Stomach (tissue), 9 donors: ENCODE measurements around the gene RNF39. TPM values are rescaled to one million over a fixed set of nuclear protein-coding genes. Genes with fewer than 3 reads are reported as not detected.

Experiments used
- DNase-seq, 2 donors: peaks; one replicate each; pipeline versions ENCODE4 v3.0.0 to v3.0.0-alpha.2; 2013 to 2019
- H3K27ac ChIP-seq, 5 donors: fragments of 200-600 bp in 4 of 5; sonication (generic) in 4 of 5; one replicate each; pipeline ENCODE4 v1.5.1; 2013 to 2019; ENCODE audit warnings: mild to moderate bottlenecking in 1 of 5, moderate library complexity in 1 of 5
- H3K27me3 ChIP-seq, 3 donors: fragments of 200-600 bp; sonication (generic); one replicate each; pipeline ENCODE4 v1.5.1; 2017 to 2019; ENCODE audit warnings: mixed run types in 1 of 3
- H3K36me3 ChIP-seq, 4 donors: fragments of 200-600 bp; sonication (generic); 1 replicate in 3 of 4; 2 replicates in 1 of 4; pipeline ENCODE4 v1.5.1; 2016 to 2019
- H3K4me1 ChIP-seq, 4 donors: fragments of 200-600 bp; sonication (generic); one replicate each; pipeline ENCODE4 v1.5.1; 2016 to 2019
- H3K4me3 ChIP-seq, 4 donors: fragments of 200-600 bp; sonication (generic) in 3 of 4; one replicate each; pipeline ENCODE4 v1.5.1; 2016 to 2019; ENCODE audit warnings: mild to moderate bottlenecking in 1 of 4
- H3K9me3 ChIP-seq, 4 donors: fragments of 200-600 bp; sonication (generic); one replicate each; pipeline ENCODE4 v1.5.1; 2016 to 2019
- EP300 ChIP-seq: sonication (generic); formaldehyde crosslinking; IDR thresholded peaks from one replicate; pipeline ENCODE4 v1.6.1; 2017; ENCODE audit warnings: antibody characterized with exemption
- POLR2A ChIP-seq, 4 donors: fragments of 450-650 bp; IDR thresholded peaks; one replicate each; pipeline ENCODE4 v1.6.1; 2016; ENCODE audit warnings: antibody characterized with exemption in 4 of 4, control low read depth in 2 of 4, mild to moderate bottlenecking in 1 of 4, moderate library complexity in 1 of 4
- POLR2AphosphoS5 ChIP-seq, 3 donors: sonication (generic); formaldehyde crosslinking; IDR thresholded peaks; one replicate each; pipeline ENCODE4 v1.6.1; 2016; ENCODE audit warnings: antibody characterized with exemption in 3 of 3
- WGBS, 5 donors: extraction: QIAGEN DNeasy Blood & Tissue Kit in 3 of 5; methylation state at CpG; one replicate each; pipeline versions ENCODE4 v1.1.5 to v1.1.7; 2013 to 2018; 5-methylcytosine and 5-hydroxymethylcytosine counted together
- intact Hi-C: fragments of 100-400 bp; cut with DNase I; formaldehyde crosslinking; loops from one replicate; pipeline ENCODE4 v1.15.1; 2023; ENCODE audit warnings: low total_unique reads
- polyA plus RNA-seq, 3 donors: library from polyadenylated mRNA; stranded (reverse); fragments of 200-250 nt; gene quantifications; one replicate each; pipeline ENCODE4 v1.2.3, GENCODE V29; 2013
- total RNA-seq, 5 donors: library from RNA; depleted of rRNA; stranded (reverse); fragments of >200 nt; gene quantifications; one replicate each; pipeline versions ENCODE4 v1.1.0 to v1.2.3, GENCODE V29; 2014 to 2016
- TF ChIP-seq, protein P1 (sequence below), 7 experiments: fragments of 450-650 bp in 4 of 7; fragments of 200-600 bp in 3 of 7; sonication (generic) in 3 of 7; IDR thresholded peaks; one replicate each; pipeline ENCODE4 v1.5.1; 2016 to 2019; ENCODE audit warnings: antibody characterized with exemption in 7 of 7, control low read depth in 2 of 7, mild to moderate bottlenecking in 1 of 7
- donor health status: healthy with polysubstance abuse.
- donor health status: Bipolar disorder and iron deficiency.
- donor health status: healthy.

Gene RNF39
- total and polyA plus RNA-seq, 8 donors, result 0.18 to 13.5 (median 3.3) TPM; not detected in 2

DNA sequence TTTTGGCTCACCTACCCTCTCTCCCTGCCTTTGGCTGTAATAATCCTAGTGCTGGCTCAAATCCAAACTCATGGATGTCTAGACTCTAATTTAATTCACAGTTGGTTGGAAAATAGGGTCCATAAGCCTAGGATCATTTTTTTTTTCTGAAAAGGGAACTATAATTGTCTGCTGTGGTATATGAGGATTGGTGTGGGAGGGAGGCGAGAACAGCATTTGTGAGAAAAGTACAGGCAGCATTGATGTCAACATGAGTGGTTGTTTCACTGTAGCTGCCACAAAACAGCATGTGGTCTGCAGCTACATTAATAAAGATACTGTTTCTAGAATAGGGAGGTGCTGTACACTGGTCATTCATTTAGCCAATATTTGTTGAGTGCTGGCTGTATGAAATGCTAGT is 33.1 kb downstream of the RNF39 start:
- 88 to 98% (median 96%) methylated on average over 1 of the region's 1 CpG for WGBS, 5 donors
- Histone ChIP-seq H3K4me1 (peaks cover 0 to 8% (median 0%) of the 10 kb centered on the region in 4 donors), H3K4me3 (no peak overlapping the region), H3K27ac (no peak overlapping the region), H3K9me3 (no peaks in the 10 kb centered on the region), H3K27me3 (no peaks in the 10 kb centered on the region), H3K36me3 (no peaks in the 10 kb centered on the region)
- DNase-seq, result no peak
- intact Hi-C loops, result no loop called here
- TF ChIP-seq EP300, result no peak
- no peak for TF ChIP-seq POLR2AphosphoS5 (IDR thresholded peaks at IDR 0.05)
- TF ChIP-seq, protein P1, sequence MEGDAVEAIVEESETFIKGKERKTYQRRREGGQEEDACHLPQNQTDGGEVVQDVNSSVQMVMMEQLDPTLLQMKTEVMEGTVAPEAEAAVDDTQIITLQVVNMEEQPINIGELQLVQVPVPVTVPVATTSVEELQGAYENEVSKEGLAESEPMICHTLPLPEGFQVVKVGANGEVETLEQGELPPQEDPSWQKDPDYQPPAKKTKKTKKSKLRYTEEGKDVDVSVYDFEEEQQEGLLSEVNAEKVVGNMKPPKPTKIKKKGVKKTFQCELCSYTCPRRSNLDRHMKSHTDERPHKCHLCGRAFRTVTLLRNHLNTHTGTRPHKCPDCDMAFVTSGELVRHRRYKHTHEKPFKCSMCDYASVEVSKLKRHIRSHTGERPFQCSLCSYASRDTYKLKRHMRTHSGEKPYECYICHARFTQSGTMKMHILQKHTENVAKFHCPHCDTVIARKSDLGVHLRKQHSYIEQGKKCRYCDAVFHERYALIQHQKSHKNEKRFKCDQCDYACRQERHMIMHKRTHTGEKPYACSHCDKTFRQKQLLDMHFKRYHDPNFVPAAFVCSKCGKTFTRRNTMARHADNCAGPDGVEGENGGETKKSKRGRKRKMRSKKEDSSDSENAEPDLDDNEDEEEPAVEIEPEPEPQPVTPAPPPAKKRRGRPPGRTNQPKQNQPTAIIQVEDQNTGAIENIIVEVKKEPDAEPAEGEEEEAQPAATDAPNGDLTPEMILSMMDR (IDR thresholded peaks at IDR 0.05), result no peak
- TF ChIP-seq POLR2A (IDR thresholded peaks at IDR 0.05), result no peak

DNA sequence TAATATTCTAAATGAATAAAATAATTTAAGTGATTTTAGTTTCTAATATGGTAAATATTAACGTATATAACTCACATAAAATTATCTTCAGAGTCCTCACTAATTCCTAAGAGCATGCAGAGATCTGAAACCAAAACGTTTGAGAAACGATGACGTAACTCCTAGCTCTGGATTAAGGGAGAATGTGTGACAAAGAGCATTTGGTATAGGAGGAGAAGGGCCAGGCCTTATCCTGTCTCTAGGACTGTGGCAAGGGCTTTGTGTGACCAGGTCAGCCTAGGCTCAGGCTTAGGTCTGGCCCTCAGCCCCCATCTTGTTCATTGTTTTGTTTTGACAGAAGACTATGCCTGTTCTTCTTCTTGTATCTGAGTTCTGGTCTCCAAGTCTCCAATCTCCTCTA is 33.7 kb downstream of the RNF39 start:
- TF ChIP-seq POLR2AphosphoS5 (IDR thresholded peaks at IDR 0.05) (no peak), EP300 (no peak), POLR2A (IDR thresholded peaks at IDR 0.05) (no peak)
- TF ChIP-seq, protein P1 (IDR thresholded peaks at IDR 0.05), result no peak
- no peaks in the 10 kb centered on the region for H3K27me3 ChIP-seq
- peaks cover 0 to 8% (median 0%) of the 10 kb centered on the region in 4 donors for H3K4me1 ChIP-seq
- no peaks in the 10 kb centered on the region for H3K9me3 ChIP-seq
- no peak overlapping the region for H3K4me3 ChIP-seq
- no peak overlapping the region for H3K27ac ChIP-seq
- intact Hi-C loops, result no loop called here
- no peaks in the 10 kb centered on the region for H3K36me3 ChIP-seq
- 65 to 77% (median 69%) methylated on average over 4 of the region's 4 CpGs for WGBS, 5 donors
- no peak for DNase-seq

DNA sequence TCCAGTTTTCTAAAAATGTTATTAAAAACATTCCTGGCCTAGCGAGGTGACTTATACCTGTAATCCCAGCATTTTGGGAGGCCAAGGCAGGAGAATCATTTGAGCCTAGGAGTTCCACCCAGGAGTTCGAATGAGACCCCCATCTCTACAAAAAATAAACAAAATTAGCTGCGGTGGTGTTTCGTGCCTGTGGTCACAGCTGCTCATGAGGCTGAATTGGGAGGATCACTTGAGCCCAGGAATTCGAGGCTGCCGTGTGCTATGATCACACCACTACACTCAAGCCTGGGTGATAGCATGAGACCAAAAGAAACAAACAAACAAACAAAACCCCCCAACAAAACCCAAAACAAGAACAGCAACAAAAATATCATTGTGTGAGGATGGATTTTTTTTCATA is 34.3 kb downstream of the RNF39 start:
- DNase-seq, result no peak
- no peak overlapping the region for H3K27ac ChIP-seq
- no peak overlapping the region for H3K4me3 ChIP-seq
- H3K4me1 ChIP-seq, result peaks cover 0 to 8% (median 0%) of the 10 kb centered on the region in 4 donors
- H3K9me3 ChIP-seq, result no peaks in the 10 kb centered on the region
- TF ChIP-seq, protein P1 (IDR thresholded peaks at IDR 0.05), result no peak
- TF ChIP-seq EP300 (no peak), POLR2AphosphoS5 (IDR thresholded peaks at IDR 0.05) (no peak), POLR2A (IDR thresholded peaks at IDR 0.05) (no peak)
- 82 to 94% (median 85%) methylated on average over 6 of the region's 6 CpGs for WGBS, 5 donors
- H3K36me3 ChIP-seq, result no peaks in the 10 kb centered on the region
- H3K27me3 ChIP-seq, result no peaks in the 10 kb centered on the region
- intact Hi-C loops, result no loop called here

DNA sequence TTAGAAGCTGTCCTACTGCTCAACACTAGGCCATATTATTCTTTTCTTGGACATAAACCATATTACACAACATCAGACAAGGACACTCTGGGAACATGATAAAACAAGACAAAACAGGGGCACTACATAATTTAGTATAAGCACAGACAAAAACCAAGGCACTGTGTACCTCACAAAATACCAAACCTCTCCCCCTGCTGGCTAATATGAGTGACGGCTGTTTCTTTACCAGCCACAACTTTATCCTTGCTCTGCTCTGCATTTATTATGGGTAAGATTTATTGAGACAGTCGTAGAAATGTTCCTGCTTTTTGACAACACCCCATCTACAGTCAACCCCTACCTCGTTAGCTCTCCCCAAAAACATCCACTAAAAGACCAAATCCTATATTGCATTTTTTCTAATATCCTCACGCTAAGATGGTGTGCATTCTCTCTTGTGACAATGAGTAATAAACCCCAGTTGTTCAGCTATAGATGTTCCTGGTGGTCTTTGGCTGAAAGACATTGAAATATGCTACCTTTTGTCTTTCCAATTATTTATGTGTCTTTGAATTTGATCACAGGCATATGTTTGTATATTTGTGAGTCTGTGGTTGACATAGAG is 38.3 kb downstream of the RNF39 start:
- no peak overlapping the region for H3K27ac ChIP-seq
- no peak for TF ChIP-seq EP300
- TF ChIP-seq, protein P1 (IDR thresholded peaks at IDR 0.05), result peak in 4 of 7 experiments; percentile 20 to 33 (median 28)
- peak in 1 of 2 donors; percentile 19 for DNase-seq
- no peak overlapping the region for H3K4me3 ChIP-seq
- H3K36me3 ChIP-seq, result peaks cover 0 to 9% (median 3%) of the 10 kb centered on the region in 4 donors
- 40 to 59% (median 51%) methylated on average over 4 of the region's 4 CpGs for WGBS, 5 donors
- intact Hi-C loops, result no loop called here
- H3K9me3 ChIP-seq, result no peaks in the 10 kb centered on the region
- H3K27me3 ChIP-seq, result no peaks in the 10 kb centered on the region
- H3K4me1 ChIP-seq, result peaks cover 0 to 2% (median 0%) of the 10 kb centered on the region in 4 donors
